ENCODE data around the gene RRM2.

DNA sequence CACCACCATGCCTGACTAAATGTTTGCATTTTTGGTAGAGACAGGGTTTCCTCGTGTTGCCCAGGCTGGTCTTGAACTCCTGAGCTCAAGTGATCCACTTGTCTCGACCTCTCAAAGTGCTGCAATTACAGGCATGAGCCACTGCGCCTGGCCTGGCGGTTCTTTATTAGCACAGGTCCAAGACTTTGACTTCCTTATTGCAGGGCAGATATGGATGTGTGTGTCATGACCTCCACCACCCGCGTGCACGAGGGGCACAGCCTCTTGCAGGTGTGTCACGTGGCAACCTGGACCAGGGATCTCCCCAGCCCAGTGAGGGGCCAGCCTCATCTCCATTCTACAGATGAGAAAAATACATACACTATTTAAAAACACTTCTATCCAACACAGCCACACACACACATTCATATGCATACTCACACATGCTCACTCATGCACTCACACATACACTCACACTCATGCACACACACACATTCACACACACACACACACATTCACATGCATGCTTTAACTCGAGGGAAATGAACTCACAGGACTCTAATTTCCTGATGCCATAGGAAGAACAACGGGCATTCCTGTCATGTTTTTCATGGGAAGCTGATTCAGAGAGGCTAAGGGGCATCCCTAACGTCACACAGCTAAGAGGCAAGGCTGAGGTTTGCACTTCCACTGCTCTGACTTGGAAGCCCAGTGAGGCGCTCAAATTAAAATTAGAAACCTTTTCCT, 38.8 kb downstream of the RRM2 start:
- TF ChIP-seq, protein P1, sequence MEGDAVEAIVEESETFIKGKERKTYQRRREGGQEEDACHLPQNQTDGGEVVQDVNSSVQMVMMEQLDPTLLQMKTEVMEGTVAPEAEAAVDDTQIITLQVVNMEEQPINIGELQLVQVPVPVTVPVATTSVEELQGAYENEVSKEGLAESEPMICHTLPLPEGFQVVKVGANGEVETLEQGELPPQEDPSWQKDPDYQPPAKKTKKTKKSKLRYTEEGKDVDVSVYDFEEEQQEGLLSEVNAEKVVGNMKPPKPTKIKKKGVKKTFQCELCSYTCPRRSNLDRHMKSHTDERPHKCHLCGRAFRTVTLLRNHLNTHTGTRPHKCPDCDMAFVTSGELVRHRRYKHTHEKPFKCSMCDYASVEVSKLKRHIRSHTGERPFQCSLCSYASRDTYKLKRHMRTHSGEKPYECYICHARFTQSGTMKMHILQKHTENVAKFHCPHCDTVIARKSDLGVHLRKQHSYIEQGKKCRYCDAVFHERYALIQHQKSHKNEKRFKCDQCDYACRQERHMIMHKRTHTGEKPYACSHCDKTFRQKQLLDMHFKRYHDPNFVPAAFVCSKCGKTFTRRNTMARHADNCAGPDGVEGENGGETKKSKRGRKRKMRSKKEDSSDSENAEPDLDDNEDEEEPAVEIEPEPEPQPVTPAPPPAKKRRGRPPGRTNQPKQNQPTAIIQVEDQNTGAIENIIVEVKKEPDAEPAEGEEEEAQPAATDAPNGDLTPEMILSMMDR (IDR thresholded peaks at IDR 0.05) = no peak
- no peak for TF ChIP-seq POLR2A (IDR thresholded peaks at IDR 0.05; ENCODE audit: low read depth)
- no peak for TF ChIP-seq POLR2AphosphoS5 (IDR thresholded peaks at IDR 0.05)
- TF ChIP-seq EP300 (IDR thresholded peaks at IDR 0.05) = no peak
